Choroid plexus epithelial cell (primary cell): Measurements from ENCODE around the gene ZNF579.
A peak's percentile ranks its signal among the peaks of the same experiment; 100 is the strongest.

Experiments
- DNase-seq: peaks from one replicate; pipeline ENCODE4 v3.0.0-alpha.2; 2010; ENCODE audit warnings: low read depth
- H3K4me3 ChIP-seq: 2 replicates; pipeline ENCODE4 v1.5.1; 2011; ENCODE audit warnings: low read depth, mild to moderate bottlenecking, control low read depth, low read length, moderate library complexity
- TF ChIP-seq, protein P1 (sequence below): conservative IDR thresholded peaks from 2 replicates; pipeline ENCODE4 v1.5.1; 2011; ENCODE audit warnings: low read depth, mild to moderate bottlenecking, control low read depth, inconsistent platforms, low read length, moderate library complexity

Gene ZNF579

DNA sequence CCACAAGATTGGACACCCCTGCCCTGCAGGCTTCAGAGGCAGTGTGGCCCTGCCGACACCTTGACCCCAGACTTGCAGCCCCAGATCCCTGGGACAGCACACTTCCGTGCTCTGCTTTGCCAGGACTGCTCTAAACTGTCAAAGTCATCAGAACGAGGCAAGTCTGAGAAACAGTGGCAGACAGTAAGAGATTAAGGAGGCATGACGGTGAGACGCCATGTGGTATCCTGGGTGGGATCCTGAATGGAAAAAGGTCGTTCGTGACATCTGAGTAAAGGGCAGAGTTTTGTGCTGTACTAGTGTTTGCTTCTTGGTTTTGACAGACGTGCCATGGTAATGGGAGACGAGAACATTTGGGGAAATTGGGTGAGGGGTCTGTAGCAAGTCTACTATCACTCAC is 13.8 kb downstream of the ZNF579 start:
- TF ChIP-seq, protein P1, sequence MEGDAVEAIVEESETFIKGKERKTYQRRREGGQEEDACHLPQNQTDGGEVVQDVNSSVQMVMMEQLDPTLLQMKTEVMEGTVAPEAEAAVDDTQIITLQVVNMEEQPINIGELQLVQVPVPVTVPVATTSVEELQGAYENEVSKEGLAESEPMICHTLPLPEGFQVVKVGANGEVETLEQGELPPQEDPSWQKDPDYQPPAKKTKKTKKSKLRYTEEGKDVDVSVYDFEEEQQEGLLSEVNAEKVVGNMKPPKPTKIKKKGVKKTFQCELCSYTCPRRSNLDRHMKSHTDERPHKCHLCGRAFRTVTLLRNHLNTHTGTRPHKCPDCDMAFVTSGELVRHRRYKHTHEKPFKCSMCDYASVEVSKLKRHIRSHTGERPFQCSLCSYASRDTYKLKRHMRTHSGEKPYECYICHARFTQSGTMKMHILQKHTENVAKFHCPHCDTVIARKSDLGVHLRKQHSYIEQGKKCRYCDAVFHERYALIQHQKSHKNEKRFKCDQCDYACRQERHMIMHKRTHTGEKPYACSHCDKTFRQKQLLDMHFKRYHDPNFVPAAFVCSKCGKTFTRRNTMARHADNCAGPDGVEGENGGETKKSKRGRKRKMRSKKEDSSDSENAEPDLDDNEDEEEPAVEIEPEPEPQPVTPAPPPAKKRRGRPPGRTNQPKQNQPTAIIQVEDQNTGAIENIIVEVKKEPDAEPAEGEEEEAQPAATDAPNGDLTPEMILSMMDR: no peak
- no peak overlapping the region for H3K4me3 ChIP-seq
- DNase-seq: no peak

DNA sequence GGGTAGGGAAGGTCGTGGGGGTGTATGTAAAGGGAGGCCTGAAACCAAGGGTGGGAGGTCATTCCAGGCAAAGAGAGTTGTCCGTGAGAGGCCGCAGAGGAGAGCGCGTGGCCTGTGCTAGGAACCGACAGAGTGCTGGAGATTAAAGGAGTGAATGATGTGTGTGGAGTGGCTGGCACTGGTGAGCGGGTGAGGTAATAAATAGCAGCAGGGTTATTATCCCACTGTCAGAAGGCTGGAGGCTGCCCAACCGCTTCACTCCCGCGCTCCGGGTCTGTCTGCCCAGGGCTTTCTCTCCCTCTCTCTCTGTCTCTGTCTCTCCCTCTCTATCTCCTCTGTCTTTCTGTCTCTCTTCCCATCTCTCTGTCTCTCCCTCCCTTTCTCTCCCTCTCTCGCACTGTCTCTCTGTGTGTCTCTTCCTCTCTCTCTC is 17.4 kb downstream of the ZNF579 start:
- TF ChIP-seq, protein P1: no peak
- DNase-seq: peak; percentile 13
- no peak overlapping the region for H3K4me3 ChIP-seq

DNA sequence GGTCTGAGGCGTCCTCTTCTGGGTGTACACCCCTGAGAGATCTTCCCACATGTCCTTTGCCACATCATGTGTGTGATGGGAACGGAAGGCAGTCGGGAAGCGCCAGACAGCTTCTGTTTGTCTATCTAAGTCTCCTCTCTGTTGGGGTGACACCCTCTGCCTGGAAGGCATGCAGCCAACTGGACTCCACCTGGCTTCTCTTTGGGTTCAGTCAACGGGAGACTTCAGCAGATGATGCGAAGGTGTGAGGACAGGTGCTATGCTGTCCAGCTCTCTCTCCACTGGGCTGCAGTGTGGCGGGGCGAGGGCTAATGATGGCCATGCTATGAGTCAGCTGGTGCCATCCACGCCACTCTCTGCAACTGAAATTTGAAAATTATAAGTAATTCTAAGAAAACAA is 21.0 kb downstream of the ZNF579 start:
- TF ChIP-seq, protein P1: no peak
- H3K4me3 ChIP-seq: no peak overlapping the region
- DNase-seq: no peak

DNA sequence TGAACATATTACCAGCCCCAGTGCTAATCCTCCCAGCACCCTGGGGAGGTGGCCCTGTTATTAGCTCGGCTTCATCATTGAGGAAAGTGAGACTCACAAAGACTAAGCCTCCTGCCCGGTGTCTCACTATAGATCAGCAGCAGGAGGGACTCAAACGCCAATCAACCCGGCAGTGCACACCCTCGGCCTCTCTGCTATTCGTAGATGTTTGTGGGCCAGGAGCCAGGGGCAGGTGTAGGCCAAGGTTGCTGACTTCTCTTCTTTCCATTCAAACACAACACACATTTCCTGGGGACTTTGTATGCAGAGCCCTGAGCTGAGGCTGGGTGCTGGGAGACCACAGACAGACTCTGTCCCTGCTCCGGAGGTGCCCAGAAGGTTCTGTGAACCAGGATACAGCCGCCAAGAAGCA is 25.9 kb downstream of the ZNF579 start:
- TF ChIP-seq, protein P1: no peak
- no peak overlapping the region for H3K4me3 ChIP-seq
- DNase-seq: no peak

DNA sequence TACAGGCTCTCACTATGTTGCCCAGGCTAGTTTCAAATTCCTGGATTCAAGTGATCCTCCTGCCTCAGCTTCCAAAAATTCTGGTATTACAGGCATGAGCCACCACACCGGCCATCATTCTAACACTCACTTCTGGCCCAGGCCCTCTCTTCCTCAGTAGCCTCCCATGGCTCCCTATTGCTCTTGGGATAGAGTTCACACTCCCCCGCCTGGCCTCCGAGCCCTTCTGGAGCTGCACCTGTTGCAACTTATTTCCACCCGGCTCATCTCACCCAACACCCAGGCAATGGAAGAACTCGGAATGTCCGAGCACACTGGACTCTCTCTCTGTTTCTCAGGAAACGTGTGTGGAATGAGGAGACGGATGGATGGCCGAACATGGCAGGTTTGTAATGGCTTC is 26.3 kb downstream of the ZNF579 start:
- no peak for DNase-seq
- H3K4me3 ChIP-seq: no peak overlapping the region
- TF ChIP-seq, protein P1: no peak

DNA sequence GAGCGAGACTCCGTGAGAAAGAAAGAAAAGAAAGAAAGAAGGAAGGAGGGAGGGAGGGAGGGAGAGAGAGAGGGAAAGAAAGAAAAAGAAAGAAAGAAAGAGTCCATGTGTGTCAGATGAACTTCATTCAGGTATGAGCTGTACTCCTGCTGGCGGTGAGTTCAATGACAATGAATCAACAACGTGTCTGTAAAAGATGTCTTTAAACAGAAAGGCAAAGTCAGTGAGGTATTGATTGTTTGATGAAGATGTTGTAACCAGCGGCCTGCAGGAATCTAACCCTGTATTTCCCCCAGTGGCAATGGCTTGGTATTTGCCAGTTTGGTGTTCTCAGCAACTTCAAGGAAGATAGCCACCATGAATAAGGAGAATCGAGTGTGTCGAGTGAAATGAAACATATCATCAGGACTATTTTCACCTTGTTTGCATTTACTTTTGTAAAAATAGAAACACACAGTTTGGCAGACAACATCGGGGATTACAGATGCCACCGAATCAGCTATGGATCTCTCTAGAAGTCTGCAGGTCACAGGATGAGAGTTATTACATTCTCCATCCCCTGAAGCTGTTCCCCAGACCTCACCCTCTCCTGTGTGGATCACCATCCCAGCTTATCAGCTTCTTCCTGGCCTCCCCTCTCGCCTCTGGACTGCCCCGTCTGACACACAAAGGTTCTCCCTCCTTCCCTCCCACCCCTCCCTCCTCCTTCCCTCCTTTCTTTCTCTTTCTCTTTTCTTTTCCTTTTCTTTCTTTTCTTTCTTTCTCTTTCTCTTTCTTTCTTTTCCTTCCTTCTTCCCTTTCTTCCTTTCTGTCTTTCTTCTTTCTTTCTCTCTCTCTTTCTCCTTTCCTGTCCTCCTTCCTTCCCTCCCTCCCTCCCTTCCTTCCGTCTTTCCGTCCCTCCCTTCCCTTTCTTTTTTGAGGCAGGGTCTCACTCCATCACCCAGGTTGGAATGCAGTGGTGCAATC is 27.1 kb downstream of the ZNF579 start:
- TF ChIP-seq, protein P1: no peak
- DNase-seq: peak; percentile 9
- no peak overlapping the region for H3K4me3 ChIP-seq

DNA sequence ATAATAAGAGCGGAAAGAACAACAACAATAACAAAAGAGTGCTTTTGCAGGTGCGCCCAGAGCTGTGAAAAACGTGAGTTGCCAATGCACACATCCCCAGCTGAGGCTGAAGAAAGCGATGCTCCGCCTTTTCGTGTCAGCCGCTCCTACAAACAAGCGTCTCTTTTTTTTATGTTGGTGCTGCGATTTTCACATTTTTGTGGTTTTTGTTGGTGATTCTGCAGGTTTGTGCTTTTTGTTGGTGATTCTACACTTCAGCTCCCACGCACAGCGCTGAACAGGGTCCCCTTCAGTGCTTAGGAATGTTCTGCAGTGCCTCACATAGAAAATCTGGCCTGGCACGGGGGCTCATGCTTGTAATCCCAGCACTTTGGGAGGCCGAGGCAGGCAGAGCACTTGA is 28.0 kb downstream of the ZNF579 start:
- TF ChIP-seq, protein P1: no peak
- peak; percentile 91 for DNase-seq
- no peak overlapping the region for H3K4me3 ChIP-seq
